22Rv1 (cell line): ENCODE measurements around the gene GRM1.

Experiments used
- CTCF ChIP-seq: fragments of 450-650 bp; IDR thresholded peaks from 2 replicates; pipeline ENCODE4 v1.5.1; 2017; ENCODE audit warnings: mild to moderate bottlenecking
- ZFX ChIP-seq: fragments of 450-650 bp; IDR thresholded peaks from 2 replicates; pipeline ENCODE4 v1.6.1; 2017; ENCODE audit warnings: antibody characterized with exemption, borderline replicate concordance

- no peak for TF ChIP-seq CTCF
- no peak for TF ChIP-seq ZFX
These were observed 49.1 kb downstream of the GRM1 start for GRCh38 chr6:146077992-146078391.
